SK-N-SH treated with all-trans-retinoic acid at 6 μM for 48 hours (cell line): ENCODE measurements around the gene MAP9.
A peak's percentile ranks its signal among the peaks of the same experiment; 100 is the strongest.

Experiments
- ARNTL ChIP-seq: fragments of 450-650 bp; formaldehyde crosslinking; IDR thresholded peaks from 2 replicates; pipeline ENCODE4 v1.5.0; 2020; ENCODE audit warnings: low read depth, mild to moderate bottlenecking, moderate library complexity, borderline replicate concordance
- CREB5 ChIP-seq: fragments of 250-450 bp; sonication (Bioruptor Pico); IDR thresholded peaks from 2 replicates; pipeline ENCODE4 v1.5.1; 2020; ENCODE audit warnings: low read depth, mild to moderate bottlenecking, moderate library complexity
- CSDC2 ChIP-seq: fragments of 250-450 bp; sonication (Bioruptor Pico); IDR thresholded peaks from 2 replicates; pipeline ENCODE4 v1.5.0; 2020; ENCODE audit warnings: mild to moderate bottlenecking, moderate library complexity
- ESRRG ChIP-seq: fragments of 250-450 bp; sonication (Bioruptor Pico); IDR thresholded peaks from 2 replicates; pipeline ENCODE4 v1.6.1; 2021; ENCODE audit warnings: mild to moderate bottlenecking
- GLIS3 ChIP-seq: fragments of 250-450 bp; sonication (Bioruptor Pico); IDR thresholded peaks from 2 replicates; pipeline ENCODE4 v1.5.0; 2020; ENCODE audit warnings: mild to moderate bottlenecking, moderate library complexity
- ISL1 ChIP-seq: fragments of 250-450 bp; sonication (Bioruptor Pico); IDR thresholded peaks from 2 replicates; pipeline ENCODE4 v2.1.2; 2022; ENCODE audit warnings: mild to moderate bottlenecking, moderate library complexity
- OSR1 ChIP-seq: fragments of 250-450 bp; sonication (Bioruptor Pico); IDR thresholded peaks from 2 replicates; pipeline ENCODE4 v1.8.0; 2022; ENCODE audit warnings: moderate library complexity, mild to moderate bottlenecking, inconsistent platforms
- PATZ1 ChIP-seq: fragments of 250-450 bp; sonication (Bioruptor Pico); IDR thresholded peaks from 2 replicates; pipeline ENCODE4 v1.8.0; 2020; ENCODE audit warnings: mild to moderate bottlenecking, moderate library complexity, borderline replicate concordance
- TCF4 ChIP-seq: fragments of 250-450 bp; sonication (Bioruptor Pico); IDR thresholded peaks from 2 replicates; pipeline ENCODE4 v1.8.0; 2021; ENCODE audit warnings: mild to moderate bottlenecking, moderate library complexity, borderline replicate concordance
- ZFP3 ChIP-seq: fragments of 250-450 bp; sonication (Bioruptor Pico); IDR thresholded peaks from 2 replicates; pipeline ENCODE4 v1.5.0; 2020; ENCODE audit warnings: mild to moderate bottlenecking, moderate library complexity
- ZFP30 ChIP-seq: fragments of 450-650 bp; formaldehyde crosslinking; IDR thresholded peaks from 2 replicates; pipeline ENCODE4 v1.5.0; 2022; ENCODE audit warnings: mild to moderate bottlenecking, moderate library complexity
- ZNF565 ChIP-seq: fragments of 450-650 bp; formaldehyde crosslinking; conservative IDR thresholded peaks from 2 replicates; pipeline ENCODE4 v1.5.0; 2020; ENCODE audit warnings: low read depth, mild to moderate bottlenecking, moderate library complexity

GRCh38 chr4:155342142-155342541 lies 34.6 kb downstream of the MAP9 start:
- no peak for TF ChIP-seq ZNF565 (CRISPR knock-in tag)
- no peak for TF ChIP-seq GLIS3
- no peak for TF ChIP-seq ZFP30 (CRISPR knock-in tag)
- TF ChIP-seq ARNTL (CRISPR knock-in tag), result no peak
- TF ChIP-seq CREB5 (CRISPR knock-in tag), result no peak
- TF ChIP-seq PATZ1, result 0 out of 2 replicates have a peak, but pooled peaks have one; percentile 39
- no peak for TF ChIP-seq TCF4
- no peak for TF ChIP-seq OSR1 (CRISPR knock-in tag)
- no peak for TF ChIP-seq ZFP3
- no peak for TF ChIP-seq ESRRG (CRISPR knock-in tag)
- TF ChIP-seq CSDC2 (CRISPR knock-in tag), result no peak
- TF ChIP-seq ISL1, result peak; percentile 25; the same call in 1 of the 2 replicates
